ENCODE measurements around the gene ATP11B. TPM values are rescaled to one million over a fixed set of nuclear protein-coding genes. Genes with fewer than 3 reads are reported as not detected.

Gene ATP11B
- total and polyA plus RNA-seq, 2 experiments from 2014 or later = 25.5 to 68.1 TPM

- H3K9ac ChIP-seq = no peak overlapping the region
- TF ChIP-seq EZH2 (IDR thresholded peaks at IDR 0.05; ENCODE audit: insufficient read depth, poor library complexity, severe bottlenecking) (no peak), EZH2phosphoT487 (IDR thresholded peaks at IDR 0.05; ENCODE audit: insufficient read depth, low read depth) (no peak)
- no peak overlapping the region for H3K4me3 ChIP-seq
- H2AFZ ChIP-seq = no peak overlapping the region
- 84 to 87% methylated on average over 9 of the region's 9 CpGs for WGBS, 2 experiments (ENCODE audit: low coverage in 1 of 2, low lambda C conversion rate in 2 of 2, missing lambda C conversion rate in 2 of 2)
- no peak overlapping the region for H3K4me2 ChIP-seq (ENCODE audit: unreplicated experiment)
- no peaks in the 10 kb centered on the region for H4K20me1 ChIP-seq (ENCODE audit: insufficient read depth)
- DNase-seq = peak; percentile 48
- H3K9me2 ChIP-seq (ENCODE audit: insufficient read depth) = no peaks in the 10 kb centered on the region
- H3F3A ChIP-seq (ENCODE audit: insufficient read depth) = no peaks in the 10 kb centered on the region
- no peaks in the 10 kb centered on the region for H3K4me1 ChIP-seq (ENCODE audit: insufficient read depth)
- no peak overlapping the region for H3K27ac ChIP-seq
- H3K27me3 ChIP-seq (replicated peaks; ENCODE audit: insufficient read depth) = no peaks in the 10 kb centered on the region
- no peaks in the 10 kb centered on the region for H3K9me3 ChIP-seq (ENCODE audit: low read depth)
- in situ Hi-C loops (cut with MboI) = no loop called here
- 0 out of 2 replicates have a peak, but pooled peaks cover 14% of the 10 kb centered on the region for H3K36me3 ChIP-seq (ENCODE audit: low read depth)
- H3K79me2 ChIP-seq (ENCODE audit: insufficient read depth) = no peaks in the 10 kb centered on the region; the same call in 1 of the 2 replicates
Observed at GRCh38 chr3:182954553-182955235, 161.4 kb downstream of the ATP11B start.

- TF ChIP-seq EZH2 (IDR thresholded peaks at IDR 0.05; ENCODE audit: insufficient read depth, poor library complexity, severe bottlenecking) = no peak
- no peak for TF ChIP-seq EZH2phosphoT487 (IDR thresholded peaks at IDR 0.05; ENCODE audit: insufficient read depth, low read depth)
- no peaks in the 10 kb centered on the region for H4K20me1 ChIP-seq (ENCODE audit: insufficient read depth)
Observed at GRCh38 chr3:182957226-182957625, 163.9 kb downstream of the ATP11B start.

GRCh38 chr3:182957676-182958266 lies 164.5 kb downstream of the ATP11B start:
- peaks cover 8% of the 10 kb centered on the region for H3K79me2 ChIP-seq (ENCODE audit: insufficient read depth)
- H3K9ac ChIP-seq = no peak overlapping the region
- H3K9me2 ChIP-seq (ENCODE audit: insufficient read depth) = no peaks in the 10 kb centered on the region
- H3K9me3 ChIP-seq (ENCODE audit: low read depth) = no peaks in the 10 kb centered on the region
- WGBS, 2 experiments (ENCODE audit: low coverage in 1 of 2, low lambda C conversion rate in 2 of 2, missing lambda C conversion rate in 2 of 2) = 96 to 97% methylated on average over 4 of the region's 4 CpGs
- peaks cover 5% of the 10 kb centered on the region; the same call in 1 of the 2 replicates for H3K4me1 ChIP-seq (ENCODE audit: insufficient read depth)
- DNase-seq = no peak
- H3K36me3 ChIP-seq (ENCODE audit: low read depth) = peaks cover 27% of the 10 kb centered on the region; the same call in 1 of the 2 replicates
- no peaks in the 10 kb centered on the region for H3F3A ChIP-seq (ENCODE audit: insufficient read depth)
- no peak overlapping the region for H2AFZ ChIP-seq
- H3K27ac ChIP-seq = no peak overlapping the region
- H4K20me1 ChIP-seq (ENCODE audit: insufficient read depth) = no peaks in the 10 kb centered on the region
- no peak overlapping the region for H3K4me2 ChIP-seq (ENCODE audit: unreplicated experiment)
- H3K4me3 ChIP-seq = no peak overlapping the region
- no peaks in the 10 kb centered on the region for H3K27me3 ChIP-seq (replicated peaks; ENCODE audit: insufficient read depth)
- no peak for TF ChIP-seq EZH2phosphoT487 (IDR thresholded peaks at IDR 0.05; ENCODE audit: insufficient read depth, low read depth)
- TF ChIP-seq EZH2 (IDR thresholded peaks at IDR 0.05; ENCODE audit: insufficient read depth, poor library complexity, severe bottlenecking) = no peak
- in situ Hi-C loops (cut with MboI) = no loop called here

More at GRCh38 chr3:182957226-182957625, 163.9 kb downstream of the ATP11B start:
- no peak overlapping the region for H3K27ac ChIP-seq
- H3F3A ChIP-seq (ENCODE audit: insufficient read depth) = no peaks in the 10 kb centered on the region
- H3K27me3 ChIP-seq (replicated peaks; ENCODE audit: insufficient read depth) = no peaks in the 10 kb centered on the region
- H3K36me3 ChIP-seq (ENCODE audit: low read depth) = peaks cover 28% of the 10 kb centered on the region; the same call in 1 of the 2 replicates
- peaks cover 5% of the 10 kb centered on the region; the same call in 1 of the 2 replicates for H3K4me1 ChIP-seq (ENCODE audit: insufficient read depth)
- 95 to 97% methylated on average over 5 of the region's 5 CpGs for WGBS, 2 experiments (ENCODE audit: low coverage in 1 of 2, low lambda C conversion rate in 2 of 2, missing lambda C conversion rate in 2 of 2)
- H3K9me3 ChIP-seq (ENCODE audit: low read depth) = no peaks in the 10 kb centered on the region
- H2AFZ ChIP-seq = no peak overlapping the region
- H3K9ac ChIP-seq = no peak overlapping the region
- H3K4me3 ChIP-seq = no peak overlapping the region
- no peak for DNase-seq
- in situ Hi-C loops (cut with MboI) = no loop called here
- no peaks in the 10 kb centered on the region for H3K9me2 ChIP-seq (ENCODE audit: insufficient read depth)
- H3K79me2 ChIP-seq (ENCODE audit: insufficient read depth) = peaks cover 6% of the 10 kb centered on the region
- H3K4me2 ChIP-seq (ENCODE audit: unreplicated experiment) = no peak overlapping the region

GRCh38 chr3:182959474-182960350 lies 166.4 kb downstream of the ATP11B start:
- WGBS, 2 experiments (ENCODE audit: low coverage in 1 of 2, low lambda C conversion rate in 2 of 2, missing lambda C conversion rate in 2 of 2) = 89 to 97% methylated on average over 4 of the region's 4 CpGs
- no peaks in the 10 kb centered on the region for H4K20me1 ChIP-seq (ENCODE audit: insufficient read depth)
- H3F3A ChIP-seq (ENCODE audit: insufficient read depth) = no peaks in the 10 kb centered on the region
- TF ChIP-seq EZH2 (IDR thresholded peaks at IDR 0.05; ENCODE audit: insufficient read depth, poor library complexity, severe bottlenecking) (no peak), EZH2phosphoT487 (IDR thresholded peaks at IDR 0.05; ENCODE audit: insufficient read depth, low read depth) (no peak)
- H3K36me3 ChIP-seq (ENCODE audit: low read depth) = peaks cover 18% of the 10 kb centered on the region; the same call in 1 of the 2 replicates
- no peak for DNase-seq
- no peaks in the 10 kb centered on the region for H3K9me2 ChIP-seq (ENCODE audit: insufficient read depth)
- no peak overlapping the region for H3K4me3 ChIP-seq
- H3K27ac ChIP-seq = no peak overlapping the region
- no peak overlapping the region for H2AFZ ChIP-seq
- H3K9ac ChIP-seq = no peak overlapping the region
- no peak overlapping the region for H3K4me2 ChIP-seq (ENCODE audit: unreplicated experiment)
- H3K9me3 ChIP-seq (ENCODE audit: low read depth) = no peaks in the 10 kb centered on the region
- H3K79me2 ChIP-seq (ENCODE audit: insufficient read depth) = peaks cover 21% of the 10 kb centered on the region
- H3K4me1 ChIP-seq (ENCODE audit: insufficient read depth) = peaks cover 5% of the 10 kb centered on the region; the same call in 1 of the 2 replicates
- in situ Hi-C loops (cut with MboI) = no loop called here
- H3K27me3 ChIP-seq (replicated peaks; ENCODE audit: insufficient read depth) = no peaks in the 10 kb centered on the region

Measured in GM23248 (cell line).